Muscle of leg (tissue), 11 donors: ENCODE data around the gene ANKRD1. TPM values are rescaled to one million over a fixed set of nuclear protein-coding genes. Genes with fewer than 3 reads are reported as not detected.
"Not testable (repeated sequence)": the region's sequence is repeated elsewhere in the genome, so short reads cannot be mapped to it uniquely, and the experiment has no call there.

Source experiments
- DNase-seq: peaks from one replicate; pipeline ENCODE4 v3.0.0; 2013
- H3K27ac ChIP-seq: one replicate; pipeline ENCODE4 v1.5.1; 2013; ENCODE audit warnings: mild to moderate bottlenecking, low read length, control low read depth
- H3K27me3 ChIP-seq: one replicate; pipeline ENCODE4 v1.6.1; 2013; ENCODE audit warnings: low read length; ENCODE audit not compliant: control insufficient read depth, insufficient read depth
- H3K36me3 ChIP-seq: one replicate; pipeline ENCODE4 v1.6.1; 2013; ENCODE audit warnings: low read length; ENCODE audit not compliant: control insufficient read depth, insufficient read depth
- H3K4me1 ChIP-seq: one replicate; pipeline ENCODE4 v1.6.1; 2013; ENCODE audit warnings: low read length; ENCODE audit not compliant: control insufficient read depth, insufficient read depth
- H3K4me3 ChIP-seq: one replicate; pipeline ENCODE4 v1.5.1; 2013; ENCODE audit warnings: low read length, control low read depth
- H3K9me3 ChIP-seq: replicated peaks from 2 replicates; pipeline ENCODE4 v1.6.1; 2013; ENCODE audit warnings: low read depth, low read length; ENCODE audit not compliant: control insufficient read depth
- whole genome bisulfite sequencing: methylation state at CpG from one replicate; pipeline ENCODE4 v1.1.5; 2013; ENCODE audit warnings: missing lambda C conversion rate; ENCODE audit not compliant: insufficient coverage; 5-methylcytosine and 5-hydroxymethylcytosine counted together
- polyA plus RNA-seq, 8 donors: library from polyadenylated mRNA; unstranded; fragments of 120-200 nt; gene quantifications; one replicate each; pipeline versions ENCODE4 v1.2.1 to v1.2.3, GENCODE V29; 2013; ENCODE audit warnings: inconsistent platforms in 1 of 8, low replicate concordance in 1 of 8; ENCODE audit not compliant: insufficient read length in 8 of 8, insufficient read depth in 1 of 8
- total RNA-seq: library from RNA; stranded (reverse); fragments of 120-200 nt; gene quantifications from one replicate; pipeline ENCODE4 v1.2.4, GENCODE V29; 2013

The ANKRD1 gene
- total and polyA plus RNA-seq, 9 donors = 12.5 to 128 (median 25.6) TPM

DNA sequence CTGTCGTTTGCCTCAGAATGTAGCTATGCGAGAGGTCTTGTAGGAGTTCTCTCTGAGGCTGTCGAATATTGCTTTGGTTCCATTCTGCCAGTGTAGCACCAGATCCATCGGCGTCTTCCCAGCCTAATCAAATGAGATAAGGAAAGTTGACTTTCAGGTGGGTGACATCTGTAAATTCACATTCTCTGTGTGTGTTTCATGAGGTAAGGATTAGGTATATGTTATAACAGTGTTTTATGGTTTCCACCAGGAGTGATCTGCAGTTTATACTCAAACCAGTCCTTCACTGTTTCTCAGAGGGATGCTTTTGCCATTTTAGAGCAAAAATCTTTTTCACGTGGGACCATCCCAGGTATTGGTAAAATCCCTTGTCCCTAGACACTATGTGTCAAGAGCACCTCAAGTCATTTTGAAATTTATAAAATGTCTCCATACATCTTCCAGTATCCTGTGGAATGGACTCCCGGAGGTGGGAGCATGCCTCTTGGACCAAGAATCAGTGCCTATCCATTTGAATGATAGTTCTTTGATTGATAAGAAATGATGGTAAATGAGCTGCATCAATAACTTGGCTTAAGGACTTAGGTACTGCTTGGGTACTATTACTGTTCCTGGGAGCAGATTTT is 7.9 kb downstream of the ANKRD1 start:
- DNase-seq = no peak
- H3K36me3 ChIP-seq = peaks cover 3% of the 10 kb centered on the region
- H3K9me3 ChIP-seq = no peaks in the 10 kb centered on the region
- 90% methylated on average over 5 of the region's 7 CpGs for WGBS
- H3K4me3 ChIP-seq = no peak overlapping the region
- no peaks in the 10 kb centered on the region for H3K27me3 ChIP-seq
- peaks cover 2% of the 10 kb centered on the region for H3K4me1 ChIP-seq
- H3K27ac ChIP-seq = no peak overlapping the region

GRCh38 chr10:90912174-90912573 is 8.7 kb downstream of the ANKRD1 start:
- no peak for DNase-seq
- H3K27ac ChIP-seq = no peak overlapping the region
- peaks cover 2% of the 10 kb centered on the region for H3K4me1 ChIP-seq
- no peaks in the 10 kb centered on the region for H3K27me3 ChIP-seq
- no peaks in the 10 kb centered on the region for H3K9me3 ChIP-seq
- no CpG with 5 or more reads among the region's 4 CpGs for WGBS
- no peak overlapping the region for H3K4me3 ChIP-seq
- H3K36me3 ChIP-seq = peaks cover 3% of the 10 kb centered on the region

DNA sequence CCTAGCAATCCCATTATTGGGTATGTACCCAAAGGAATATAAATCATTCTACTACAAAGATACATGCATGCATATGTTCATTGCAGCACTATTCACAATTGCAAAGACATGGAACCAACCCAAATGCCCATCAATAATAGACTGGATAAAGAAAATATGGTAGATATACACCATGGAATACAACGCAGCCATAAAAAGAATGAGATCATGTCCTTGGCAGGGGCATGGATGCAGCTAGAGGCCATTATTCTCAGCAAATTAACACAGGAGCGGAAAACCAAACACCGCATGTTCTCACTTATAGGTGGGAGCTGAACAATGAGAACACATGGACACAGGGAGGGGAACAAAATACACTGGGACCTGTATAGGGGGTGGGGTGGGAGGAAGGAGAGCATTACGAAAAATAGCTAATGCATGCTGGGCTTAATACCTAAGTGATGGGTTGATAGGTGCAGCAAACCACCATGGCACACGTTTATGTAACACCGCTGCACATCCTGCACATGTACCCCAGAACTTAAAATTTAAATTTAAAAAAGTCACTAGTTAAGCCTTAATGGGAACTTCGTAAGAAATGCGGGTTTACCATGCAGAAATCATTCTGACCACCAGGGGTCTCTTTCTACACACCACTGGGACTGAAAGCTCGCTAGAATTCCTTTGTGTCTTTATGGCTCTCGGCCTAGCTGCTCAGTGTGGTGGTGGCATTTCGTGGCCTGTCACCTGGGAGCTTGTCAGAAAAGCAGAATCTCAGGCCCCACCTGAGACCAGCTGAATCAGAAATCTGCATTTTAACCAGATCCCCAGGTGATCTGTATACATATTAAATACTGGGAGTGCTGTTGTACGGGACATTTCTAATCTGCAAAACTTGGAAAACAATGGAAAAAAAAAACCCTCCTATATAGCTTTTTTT is 9.5 kb downstream of the ANKRD1 start:
- H3K27me3 ChIP-seq = no peaks in the 10 kb centered on the region
- peaks cover 3% of the 10 kb centered on the region for H3K36me3 ChIP-seq
- WGBS = 11% methylated on average over 5 of the region's 12 CpGs
- peak; percentile 86 for DNase-seq
- H3K4me3 ChIP-seq = no peak overlapping the region
- H3K27ac ChIP-seq = no peak overlapping the region
- H3K4me1 ChIP-seq = peaks cover 2% of the 10 kb centered on the region
- no peaks in the 10 kb centered on the region for H3K9me3 ChIP-seq

DNA sequence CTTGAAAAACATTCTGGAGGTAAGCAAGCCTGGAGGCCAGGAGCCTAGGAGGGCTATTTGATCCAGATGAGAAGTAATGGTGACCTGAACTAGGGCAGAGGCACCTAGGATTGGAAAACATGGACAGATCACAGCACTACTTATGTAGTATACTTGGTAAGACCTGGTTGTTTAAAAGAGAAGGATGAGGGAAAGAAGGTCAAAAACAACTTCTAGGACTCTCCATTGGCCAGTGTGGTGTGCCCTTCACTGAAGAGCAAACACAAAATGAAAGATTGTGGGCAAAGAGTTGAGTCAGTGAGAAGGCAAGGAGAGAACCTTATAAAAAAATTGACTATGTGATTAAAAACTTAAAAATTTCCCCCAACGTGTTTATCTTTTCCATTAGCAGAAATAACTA is 14.3 kb downstream of the ANKRD1 start:
- H3K27ac ChIP-seq = no peak overlapping the region
- H3K4me3 ChIP-seq = no peak overlapping the region
- H3K9me3 ChIP-seq = no peaks in the 10 kb centered on the region
- H3K36me3 ChIP-seq = peaks cover 13% of the 10 kb centered on the region
- no CpG with 5 or more reads among the region's 1 CpG for WGBS
- peaks cover under 1% of the 10 kb centered on the region for H3K4me1 ChIP-seq
- no peak for DNase-seq
- H3K27me3 ChIP-seq = no peaks in the 10 kb centered on the region

- WGBS = 81% methylated on average over 1 of the region's 1 CpG
- H3K27me3 ChIP-seq = no peaks in the 10 kb centered on the region
- H3K36me3 ChIP-seq = peaks cover 13% of the 10 kb centered on the region
- no peak for DNase-seq
- no peak overlapping the region for H3K27ac ChIP-seq
- no peaks in the 10 kb centered on the region for H3K9me3 ChIP-seq
- no peaks in the 10 kb centered on the region for H3K4me1 ChIP-seq
- no peak overlapping the region for H3K4me3 ChIP-seq
Measured at GRCh38 chr10:90905925-90906324, 15.0 kb downstream of the ANKRD1 start.

GRCh38 chr10:90896916-90897315 is 24.0 kb downstream of the ANKRD1 start:
- DNase-seq, H3K4me1 ChIP-seq, H3K27ac ChIP-seq, H3K9me3 ChIP-seq, H3K27me3 ChIP-seq, H3K4me3 ChIP-seq: not testable (repeated sequence)
- H3K36me3 ChIP-seq = peaks cover 20% of the 10 kb centered on the region
- no CpG with 5 or more reads among the region's 2 CpGs for WGBS

- WGBS = 96% methylated on average over 2 of the region's 3 CpGs
- peaks cover 18% of the 10 kb centered on the region for H3K36me3 ChIP-seq
- no peak for DNase-seq
- no peaks in the 10 kb centered on the region for H3K9me3 ChIP-seq
- no peak overlapping the region for H3K4me3 ChIP-seq
- H3K27ac ChIP-seq = no peak overlapping the region
- no peaks in the 10 kb centered on the region for H3K27me3 ChIP-seq
- H3K4me1 ChIP-seq = no peaks in the 10 kb centered on the region
Measured at GRCh38 chr10:90893190-90893589, 27.7 kb downstream of the ANKRD1 start.

- no CpG with 5 or more reads among the region's 2 CpGs for WGBS
- Histone ChIP-seq H3K4me3 (no peak overlapping the region), H3K9me3 (no peaks in the 10 kb centered on the region), H3K27me3 (no peaks in the 10 kb centered on the region), H3K36me3 (peaks cover 25% of the 10 kb centered on the region), H3K4me1 (no peaks in the 10 kb centered on the region), H3K27ac (no peak overlapping the region)
- DNase-seq = no peak
Measured at GRCh38 chr10:90890347-90890746, 30.5 kb downstream of the ANKRD1 start.

GRCh38 chr10:90889636-90890035 is 31.3 kb downstream of the ANKRD1 start:
- DNase-seq = no peak
- peaks cover 24% of the 10 kb centered on the region for H3K36me3 ChIP-seq
- H3K4me3 ChIP-seq = no peak overlapping the region
- no peak overlapping the region for H3K27ac ChIP-seq
- peaks cover 2% of the 10 kb centered on the region for H3K4me1 ChIP-seq
- H3K27me3 ChIP-seq = no peaks in the 10 kb centered on the region
- no peaks in the 10 kb centered on the region for H3K9me3 ChIP-seq
- no CpG with 5 or more reads among the region's 1 CpG for WGBS

DNA sequence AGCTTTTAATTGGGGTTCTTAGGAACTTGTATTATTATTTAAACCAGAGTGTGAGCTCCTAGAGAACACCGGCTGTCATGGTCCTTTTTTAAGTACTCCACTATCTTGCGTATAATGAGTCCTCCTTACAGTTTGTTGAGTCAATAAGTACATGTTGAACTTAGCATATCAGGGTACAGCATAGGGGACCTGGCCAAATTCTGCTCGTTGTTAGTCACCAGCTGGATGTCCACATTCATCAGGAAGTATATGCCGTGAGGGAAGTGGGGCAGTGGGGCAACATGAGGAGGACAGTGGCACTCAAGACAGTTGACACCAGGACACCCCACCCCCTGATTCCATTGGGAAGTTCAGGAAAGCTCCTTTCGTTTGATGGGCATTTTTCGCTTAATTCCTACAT is 32.5 kb downstream of the ANKRD1 start:
- Histone ChIP-seq H3K27ac (no peak overlapping the region), H3K4me1 (peaks cover 3% of the 10 kb centered on the region), H3K27me3 (no peaks in the 10 kb centered on the region), H3K4me3 (no peak overlapping the region), H3K36me3 (peaks cover 15% of the 10 kb centered on the region), H3K9me3 (no peaks in the 10 kb centered on the region)
- DNase-seq = no peak
- 100% methylated on average over 1 of the region's 6 CpGs for WGBS
